ENCODE measurements around the gene WWC2.

DNA sequence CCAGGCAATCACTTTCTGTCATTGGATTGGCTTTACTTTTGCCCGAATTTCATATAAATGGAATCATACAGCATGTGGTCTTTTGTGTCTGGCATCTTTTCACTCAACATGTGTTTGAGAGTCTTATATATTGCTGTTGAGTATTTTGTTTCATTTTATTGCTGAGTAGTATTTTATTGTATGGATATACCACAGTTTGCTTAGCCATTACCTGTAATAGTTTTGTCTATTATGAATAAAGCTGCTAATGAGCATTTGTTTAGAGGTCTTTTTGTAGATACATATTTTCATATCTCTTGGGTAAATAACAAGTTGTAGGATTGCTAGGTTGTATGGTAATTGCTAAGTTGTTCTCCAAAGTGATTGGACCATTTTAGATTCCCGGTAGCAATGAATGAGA, 105.7 kb downstream of the WWC2 start:
- TF ChIP-seq, protein P1, sequence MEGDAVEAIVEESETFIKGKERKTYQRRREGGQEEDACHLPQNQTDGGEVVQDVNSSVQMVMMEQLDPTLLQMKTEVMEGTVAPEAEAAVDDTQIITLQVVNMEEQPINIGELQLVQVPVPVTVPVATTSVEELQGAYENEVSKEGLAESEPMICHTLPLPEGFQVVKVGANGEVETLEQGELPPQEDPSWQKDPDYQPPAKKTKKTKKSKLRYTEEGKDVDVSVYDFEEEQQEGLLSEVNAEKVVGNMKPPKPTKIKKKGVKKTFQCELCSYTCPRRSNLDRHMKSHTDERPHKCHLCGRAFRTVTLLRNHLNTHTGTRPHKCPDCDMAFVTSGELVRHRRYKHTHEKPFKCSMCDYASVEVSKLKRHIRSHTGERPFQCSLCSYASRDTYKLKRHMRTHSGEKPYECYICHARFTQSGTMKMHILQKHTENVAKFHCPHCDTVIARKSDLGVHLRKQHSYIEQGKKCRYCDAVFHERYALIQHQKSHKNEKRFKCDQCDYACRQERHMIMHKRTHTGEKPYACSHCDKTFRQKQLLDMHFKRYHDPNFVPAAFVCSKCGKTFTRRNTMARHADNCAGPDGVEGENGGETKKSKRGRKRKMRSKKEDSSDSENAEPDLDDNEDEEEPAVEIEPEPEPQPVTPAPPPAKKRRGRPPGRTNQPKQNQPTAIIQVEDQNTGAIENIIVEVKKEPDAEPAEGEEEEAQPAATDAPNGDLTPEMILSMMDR (IDR thresholded peaks at IDR 0.05; ENCODE audit: borderline replicate concordance, extremely low read depth, low read length, poor library complexity, severe bottlenecking): no peak
- TF ChIP-seq EZH2 (IDR thresholded peaks at IDR 0.05; ENCODE audit: borderline replicate concordance, low read depth, low read length, severe bottlenecking): no peak
